Nephron progenitor cell (in vitro differentiated cells): ENCODE data around the gene JDP2.

Experiments used
- DNase-seq: peaks from one replicate; pipeline ENCODE4 v3.0.0; 2021
- H3K27ac Mint-ChIP-seq: 2 replicates; pipeline ENCODE4 v1.8.0; 2021; ENCODE audit warnings: mild to moderate bottlenecking, moderate library complexity, mixed read lengths
- H3K27me3 Mint-ChIP-seq: 2 replicates; pipeline ENCODE4 v1.8.0; 2021; ENCODE audit warnings: mild to moderate bottlenecking, low read depth, mixed read lengths; ENCODE audit not compliant: poor library complexity
- H3K36me3 Mint-ChIP-seq: 2 replicates; pipeline ENCODE4 v1.8.0; 2021; ENCODE audit warnings: low read depth, mixed read lengths
- H3K4me1 Mint-ChIP-seq: 2 replicates; pipeline ENCODE4 v1.8.0; 2021; ENCODE audit warnings: mixed read lengths
- H3K4me3 Mint-ChIP-seq: 2 replicates; pipeline ENCODE4 v1.8.0; 2021; ENCODE audit warnings: mild to moderate bottlenecking, moderate library complexity, mixed read lengths
- H3K9me3 Mint-ChIP-seq: 2 replicates; pipeline ENCODE4 v1.8.0; 2021; ENCODE audit warnings: mild to moderate bottlenecking, moderate library complexity, mixed read lengths
- TF ChIP-seq, protein P1 (sequence below): fragments of 200-600 bp; sonication (generic); IDR thresholded peaks from 2 replicates; pipeline ENCODE4 v1.5.0; 2021; ENCODE audit warnings: antibody characterized with exemption

Gene JDP2

DNA sequence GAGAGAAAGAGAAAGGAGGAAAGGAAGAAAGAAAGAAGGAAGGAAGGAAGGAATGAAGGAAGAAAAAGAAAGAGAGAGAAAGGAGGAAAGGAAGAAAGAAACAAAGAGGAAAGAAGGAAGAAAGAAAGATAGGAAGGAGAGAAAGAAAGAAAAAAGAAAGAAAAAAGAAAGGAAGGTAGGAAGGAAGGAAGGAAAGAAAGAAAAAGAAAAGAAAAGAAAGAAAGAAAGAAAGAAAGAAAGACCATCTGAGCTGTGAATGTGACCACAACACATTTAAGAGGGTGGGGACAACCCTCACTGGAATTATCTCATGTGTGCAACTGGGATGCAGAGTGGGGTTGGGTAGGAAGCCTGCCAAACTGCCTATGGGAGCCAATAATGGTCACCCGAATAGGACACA lies 58.5 kb downstream of the JDP2 start:
- no peak overlapping the region for H3K4me3 Mint-ChIP-seq
- no peaks in the 10 kb centered on the region for H3K36me3 Mint-ChIP-seq
- TF ChIP-seq, protein P1, sequence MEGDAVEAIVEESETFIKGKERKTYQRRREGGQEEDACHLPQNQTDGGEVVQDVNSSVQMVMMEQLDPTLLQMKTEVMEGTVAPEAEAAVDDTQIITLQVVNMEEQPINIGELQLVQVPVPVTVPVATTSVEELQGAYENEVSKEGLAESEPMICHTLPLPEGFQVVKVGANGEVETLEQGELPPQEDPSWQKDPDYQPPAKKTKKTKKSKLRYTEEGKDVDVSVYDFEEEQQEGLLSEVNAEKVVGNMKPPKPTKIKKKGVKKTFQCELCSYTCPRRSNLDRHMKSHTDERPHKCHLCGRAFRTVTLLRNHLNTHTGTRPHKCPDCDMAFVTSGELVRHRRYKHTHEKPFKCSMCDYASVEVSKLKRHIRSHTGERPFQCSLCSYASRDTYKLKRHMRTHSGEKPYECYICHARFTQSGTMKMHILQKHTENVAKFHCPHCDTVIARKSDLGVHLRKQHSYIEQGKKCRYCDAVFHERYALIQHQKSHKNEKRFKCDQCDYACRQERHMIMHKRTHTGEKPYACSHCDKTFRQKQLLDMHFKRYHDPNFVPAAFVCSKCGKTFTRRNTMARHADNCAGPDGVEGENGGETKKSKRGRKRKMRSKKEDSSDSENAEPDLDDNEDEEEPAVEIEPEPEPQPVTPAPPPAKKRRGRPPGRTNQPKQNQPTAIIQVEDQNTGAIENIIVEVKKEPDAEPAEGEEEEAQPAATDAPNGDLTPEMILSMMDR, result no peak
- H3K27ac Mint-ChIP-seq, result no peak overlapping the region
- H3K27me3 Mint-ChIP-seq, result peaks cover 10% of the 10 kb centered on the region
- no peak for DNase-seq
- H3K4me1 Mint-ChIP-seq, result peaks cover 5% of the 10 kb centered on the region
- peaks cover 3% of the 10 kb centered on the region for H3K9me3 Mint-ChIP-seq

DNA sequence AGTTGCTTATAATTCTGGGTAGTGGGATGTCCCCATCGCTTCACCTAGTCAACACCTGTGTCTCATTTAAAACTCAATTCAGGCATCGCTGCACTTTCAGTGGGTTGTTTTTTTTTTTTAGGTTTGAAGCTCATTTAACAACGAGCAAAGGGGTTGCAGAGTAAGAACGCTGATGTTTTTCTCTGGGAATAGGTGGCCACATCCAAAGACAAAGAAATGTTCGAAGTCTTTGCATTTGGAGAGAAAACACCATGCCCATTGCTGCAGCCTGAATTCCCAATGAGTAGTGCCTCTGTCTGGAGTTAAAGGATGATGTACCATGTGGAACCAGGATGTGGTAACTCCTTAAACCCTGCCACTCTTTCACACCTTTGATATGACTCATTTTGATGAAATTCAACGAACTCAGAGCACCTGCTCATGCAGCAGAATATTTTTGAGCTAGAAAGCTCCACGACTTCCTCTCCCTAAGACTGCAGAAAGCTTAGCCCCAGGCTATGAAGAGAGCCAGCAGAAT lies 59.4 kb downstream of the JDP2 start:
- H3K27ac Mint-ChIP-seq, result no peak overlapping the region
- TF ChIP-seq, protein P1, result no peak
- DNase-seq, result no peak
- H3K27me3 Mint-ChIP-seq, result peaks cover 10% of the 10 kb centered on the region
- no peak overlapping the region for H3K4me3 Mint-ChIP-seq
- peaks cover 3% of the 10 kb centered on the region for H3K9me3 Mint-ChIP-seq
- H3K36me3 Mint-ChIP-seq, result no peaks in the 10 kb centered on the region
- H3K4me1 Mint-ChIP-seq, result peaks cover 12% of the 10 kb centered on the region

DNA sequence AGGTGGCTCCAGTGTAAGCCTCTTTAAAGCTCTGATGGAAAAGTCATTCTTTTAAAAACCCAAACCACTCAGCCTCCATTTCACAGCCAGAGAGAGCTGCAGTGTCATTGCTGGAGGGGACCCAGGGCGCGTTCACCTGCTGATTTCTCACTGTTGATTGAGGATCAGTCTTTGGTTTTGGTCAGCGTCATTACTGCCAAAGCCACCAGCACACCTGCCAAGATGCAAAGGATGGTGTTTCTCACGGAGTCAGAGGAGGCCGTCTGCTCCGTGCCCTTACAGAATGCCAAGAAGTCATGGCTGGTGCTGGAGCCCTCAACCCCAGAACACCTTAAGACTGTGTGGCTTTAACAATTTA lies 61.6 kb downstream of the JDP2 start:
- Mint-ChIP-seq H3K4me1 (peaks cover 30% of the 10 kb centered on the region), H3K27me3 (peaks cover 10% of the 10 kb centered on the region), H3K27ac (no peak overlapping the region), H3K4me3 (no peak overlapping the region), H3K36me3 (no peaks in the 10 kb centered on the region), H3K9me3 (peaks cover 3% of the 10 kb centered on the region)
- no peak for DNase-seq
- TF ChIP-seq, protein P1, result no peak

DNA sequence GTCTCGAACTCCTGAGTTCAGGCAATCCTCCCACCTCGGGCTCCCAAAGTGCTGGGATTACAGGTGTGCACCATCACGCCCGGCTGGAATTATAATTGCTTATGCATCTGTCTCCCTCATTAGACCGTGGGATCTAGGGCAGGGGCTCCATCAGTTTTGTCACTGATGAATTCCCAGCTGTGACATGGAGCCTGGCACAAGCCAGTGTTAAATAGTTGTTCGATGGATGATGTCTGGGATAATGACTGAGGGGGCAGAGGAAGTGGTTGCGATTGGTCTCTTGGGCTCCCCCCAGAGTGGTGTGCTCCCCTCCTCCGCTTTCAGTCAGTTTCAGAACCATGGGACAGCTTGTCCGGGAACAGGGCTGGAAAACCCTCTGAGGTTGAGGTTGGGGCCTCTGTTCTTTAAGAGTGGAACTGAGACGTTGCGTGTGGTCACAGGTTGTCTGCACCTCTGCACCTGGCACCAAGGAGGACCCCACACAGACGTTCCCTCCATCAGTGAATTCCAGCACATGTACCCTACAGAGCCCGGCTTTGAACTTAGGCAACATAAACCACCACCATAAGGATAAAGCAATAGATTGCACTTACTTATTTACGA lies 63.7 kb downstream of the JDP2 start:
- Mint-ChIP-seq H3K27ac (no peak overlapping the region), H3K9me3 (peaks cover 3% of the 10 kb centered on the region), H3K27me3 (peaks cover 4% of the 10 kb centered on the region), H3K36me3 (no peaks in the 10 kb centered on the region), H3K4me3 (no peak overlapping the region), H3K4me1 (peaks cover 42% of the 10 kb centered on the region)
- no peak for DNase-seq
- TF ChIP-seq, protein P1, result no peak

DNA sequence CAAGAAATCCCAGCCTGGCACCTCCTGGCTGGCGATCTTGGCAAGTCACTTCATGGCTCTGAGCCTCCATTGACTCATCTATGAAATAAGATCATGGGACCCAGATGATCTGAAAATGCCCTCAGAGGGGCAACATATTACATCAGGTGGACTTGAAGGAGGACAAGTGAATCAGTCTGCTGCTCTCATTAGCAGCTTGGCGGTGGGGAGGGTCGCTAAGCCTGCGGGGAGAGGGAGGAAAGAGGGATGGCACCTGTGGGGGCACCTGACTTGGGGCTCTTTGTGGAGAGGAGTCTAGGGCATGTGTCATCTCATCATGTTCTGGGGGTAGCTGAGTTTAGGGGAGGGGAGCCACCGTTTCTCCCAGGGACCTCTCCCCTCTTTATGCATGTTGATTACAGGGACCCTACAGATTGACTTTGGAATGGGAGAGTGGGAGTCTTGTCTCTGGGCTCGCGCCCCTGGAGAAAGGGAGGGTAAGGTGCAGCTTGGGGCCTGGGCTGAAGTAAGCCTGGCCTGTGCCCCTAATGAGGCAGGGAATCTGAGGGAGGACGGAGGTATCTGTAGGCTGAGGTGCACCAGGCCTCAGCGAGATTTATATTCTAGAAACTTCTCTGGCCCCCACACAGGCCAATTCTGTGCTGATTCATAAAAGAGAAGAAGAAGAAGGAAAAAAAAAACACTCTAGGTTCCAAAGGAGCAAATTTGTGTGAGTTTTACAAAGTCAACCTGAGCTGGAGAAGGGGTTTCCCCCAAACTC lies 65.2 kb downstream of the JDP2 start:
- TF ChIP-seq, protein P1, result no peak
- peak overlapping the region; percentile 12 for H3K4me3 Mint-ChIP-seq
- H3K36me3 Mint-ChIP-seq, result no peaks in the 10 kb centered on the region
- H3K27ac Mint-ChIP-seq, result peak overlapping the region; percentile 81
- H3K9me3 Mint-ChIP-seq, result peaks cover 3% of the 10 kb centered on the region
- H3K27me3 Mint-ChIP-seq, result peaks cover 6% of the 10 kb centered on the region
- no peak for DNase-seq
- peaks cover 42% of the 10 kb centered on the region for H3K4me1 Mint-ChIP-seq
